COLO829 (cell line): Measurements from ENCODE around the gene NKAIN4.
"Not testable (repeated sequence)": the region's sequence is repeated elsewhere in the genome, so short reads cannot be mapped to it uniquely, and the experiment has no call there.

Experiments
- DNase-seq: peaks from one replicate; pipeline ENCODE4 v3.0.0; 2012; ENCODE audit warnings: low spot score

NKAIN4 gene

GRCh38 chr20:63257629-63258028 is 3.4 kb upstream of the NKAIN4 start:
- no peak for DNase-seq

GRCh38 chr20:63256954-63257353 is 2.7 kb upstream of the NKAIN4 start:
- no peak for DNase-seq

GRCh38 chr20:63255931-63256704 is 1.9 kb upstream of the NKAIN4 start:
- no peak for DNase-seq

GRCh38 chr20:63254606-63255384 is 532 bp upstream of the NKAIN4 start:
- no peak for DNase-seq

DNA sequence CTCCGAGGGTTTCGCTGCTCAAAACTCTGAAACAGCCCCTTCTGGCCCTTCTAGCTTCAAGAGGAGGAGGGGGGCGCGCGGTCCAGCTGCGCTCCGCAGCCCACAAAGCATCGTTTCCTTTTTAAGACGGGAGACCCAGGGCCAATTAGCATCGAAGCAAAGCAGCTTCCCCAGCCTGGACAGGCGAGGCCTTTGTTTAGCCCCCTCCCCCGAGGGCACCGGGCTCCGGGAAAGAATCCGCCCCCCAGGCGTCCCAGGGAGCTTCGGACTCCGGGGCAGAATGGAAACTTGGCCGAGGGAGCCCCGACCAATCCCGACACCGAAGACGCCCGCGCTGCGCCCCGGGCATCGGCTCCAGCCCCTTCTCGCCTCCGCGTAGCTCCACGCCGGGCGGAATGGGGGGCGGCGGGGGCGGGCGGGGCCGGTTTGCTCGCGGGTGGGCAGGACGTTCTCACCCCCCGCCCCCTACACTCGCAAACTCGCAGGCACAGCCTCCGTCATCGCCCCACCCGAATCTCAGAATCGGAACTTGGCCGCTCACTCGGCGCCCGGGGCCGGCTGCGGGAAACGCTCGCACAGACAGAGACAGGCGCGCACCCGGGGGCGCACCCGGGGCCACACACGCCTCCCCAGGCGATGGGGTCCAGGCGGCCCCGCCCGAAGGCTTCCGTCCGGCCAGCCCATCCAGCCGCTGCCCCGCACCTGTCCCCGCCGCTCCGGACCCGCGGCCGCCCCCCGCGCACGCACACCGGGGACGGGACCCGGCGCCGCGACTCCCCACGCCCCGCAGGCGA is 628 bp downstream of the NKAIN4 start:
- DNase-seq = no peak

GRCh38 chr20:63253065-63253437 is 1.2 kb downstream of the NKAIN4 start:
- no peak for DNase-seq

DNA sequence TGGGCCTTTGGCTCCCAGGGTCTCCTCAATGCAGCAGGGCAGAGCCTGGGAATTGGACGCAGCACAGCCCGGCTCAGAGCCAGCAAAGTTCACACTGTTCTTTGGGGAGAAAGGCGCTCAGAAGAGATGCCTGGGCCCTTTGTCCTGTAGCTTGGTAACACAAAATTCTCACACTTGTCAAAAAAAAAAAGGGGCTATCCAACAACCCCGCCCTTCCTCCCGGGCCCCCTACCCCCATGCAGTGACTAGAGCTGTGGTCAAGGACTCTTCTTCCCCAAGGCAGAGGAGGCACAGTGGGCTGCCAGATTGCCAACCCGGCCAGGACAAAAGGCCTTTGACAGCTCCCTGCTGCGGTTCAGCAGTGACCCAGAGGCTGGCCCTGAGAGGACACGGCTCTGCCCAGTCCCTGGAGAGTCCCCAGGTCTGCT is 2.0 kb downstream of the NKAIN4 start:
- peak; percentile 46 for DNase-seq

GRCh38 chr20:63251350-63251749 is 2.9 kb downstream of the NKAIN4 start:
- DNase-seq = not testable (repeated sequence)

DNA sequence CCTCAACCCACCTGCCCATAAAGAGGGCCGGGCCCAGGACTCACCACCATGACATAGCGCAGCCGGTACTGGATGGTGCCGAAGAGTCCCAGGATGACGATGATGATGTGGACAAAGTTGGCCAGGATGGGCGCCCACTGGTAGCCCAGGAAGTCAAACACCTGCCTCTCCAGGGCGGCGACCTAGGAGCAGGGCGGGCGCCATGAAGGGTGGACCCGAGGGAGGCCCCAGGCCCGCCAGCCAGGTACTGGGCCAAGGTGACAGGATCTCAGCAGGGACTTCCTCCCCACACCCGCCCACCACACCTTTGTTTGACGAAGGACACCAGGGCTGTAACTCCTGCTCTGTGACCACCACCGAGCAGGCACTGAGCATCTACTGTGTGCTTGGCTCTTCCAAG is 4.4 kb downstream of the NKAIN4 start:
- no peak for DNase-seq

GRCh38 chr20:63248835-63249591 is 5.2 kb downstream of the NKAIN4 start:
- DNase-seq = no peak

DNA sequence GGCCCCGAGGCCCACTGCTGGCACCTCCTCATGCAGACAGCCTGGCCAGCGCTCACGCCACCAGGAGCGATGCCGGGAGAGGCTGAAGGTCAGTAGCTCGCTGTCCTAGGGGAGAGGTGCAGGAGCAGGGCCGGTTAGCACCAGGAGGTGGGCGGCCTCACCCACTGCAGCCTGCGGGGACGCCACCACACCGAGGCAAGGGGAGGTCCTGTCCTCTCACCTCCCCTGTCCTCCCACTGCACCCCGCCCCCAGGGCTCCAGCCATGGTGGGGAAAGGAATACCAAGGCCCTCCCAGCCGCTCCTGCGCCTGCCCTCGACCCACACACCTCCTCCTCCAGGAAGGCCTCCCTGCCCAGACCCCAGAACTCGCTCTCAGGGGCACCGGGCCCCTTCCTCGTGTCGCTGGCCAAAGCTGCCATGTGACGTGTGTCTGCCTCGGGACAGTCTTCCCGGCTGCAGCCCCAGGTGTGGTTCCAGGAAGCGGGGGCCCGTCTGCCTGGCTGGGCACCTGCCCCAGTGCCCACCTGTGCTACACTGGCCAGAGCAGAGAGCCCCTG is 6.5 kb downstream of the NKAIN4 start:
- DNase-seq = no peak

DNA sequence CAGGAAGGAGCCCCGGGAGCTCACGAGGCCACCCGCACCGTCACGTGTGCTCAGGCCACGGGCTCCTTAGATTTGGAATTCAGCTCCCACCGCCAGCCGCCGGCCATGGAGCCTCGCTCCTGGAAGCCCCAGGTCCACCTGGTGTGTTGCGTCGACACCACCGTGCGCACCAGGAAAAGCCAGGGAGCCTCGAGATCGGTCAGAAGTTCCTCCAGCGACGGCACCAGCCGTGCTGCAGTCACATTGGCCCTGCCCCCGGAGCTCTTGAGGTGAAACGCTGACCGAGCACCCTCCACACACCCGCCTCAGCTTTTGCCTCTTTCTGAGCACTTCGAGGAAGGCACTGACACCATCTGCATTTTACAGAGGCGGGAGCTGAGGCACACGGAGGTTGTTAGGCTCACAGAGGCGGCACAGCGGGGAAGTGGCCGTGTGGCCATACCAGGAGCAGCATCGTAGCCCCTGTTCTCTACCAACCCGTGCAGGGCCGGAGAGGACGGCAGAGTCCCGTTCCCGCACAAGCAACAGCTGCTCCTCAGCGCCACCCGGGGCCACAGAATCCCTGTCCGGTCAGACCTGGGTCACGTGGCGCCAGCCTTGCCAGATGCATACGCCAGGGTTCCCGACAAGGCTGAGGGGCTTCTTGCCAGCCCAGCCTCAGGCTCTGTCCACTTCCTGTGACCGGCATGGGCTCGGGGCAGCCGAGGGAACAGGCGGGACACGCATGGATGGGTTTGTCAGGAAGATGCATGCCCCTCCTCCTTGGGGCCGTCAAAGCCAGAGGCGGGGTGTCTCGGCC is 7.6 kb downstream of the NKAIN4 start:
- DNase-seq = no peak

DNA sequence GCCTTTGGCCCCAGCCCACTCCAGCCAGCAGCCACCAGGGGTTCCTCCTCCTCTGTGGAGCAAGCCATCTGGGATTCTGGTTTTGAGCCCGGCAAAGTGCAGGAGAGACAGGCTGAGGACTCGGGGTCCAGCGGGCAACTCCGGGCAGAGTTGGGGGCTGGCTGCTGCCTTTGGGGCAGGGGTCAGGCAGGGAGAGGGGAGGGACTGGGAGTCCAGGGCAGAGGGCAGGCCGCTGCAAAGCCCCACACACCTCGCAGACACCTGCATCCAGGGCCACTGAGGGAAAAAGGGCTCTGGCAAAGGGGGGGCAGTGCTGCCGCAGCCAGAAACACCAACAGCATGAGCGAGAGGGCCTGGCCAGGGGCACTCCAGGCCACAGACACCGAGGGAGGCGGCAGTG is 9.8 kb downstream of the NKAIN4 start:
- DNase-seq = no peak

- no peak for DNase-seq
Observed at GRCh38 chr20:63243604-63244247, 10.5 kb downstream of the NKAIN4 start.

GRCh38 chr20:63242736-63243135 is 11.5 kb downstream of the NKAIN4 start:
- no peak for DNase-seq

DNA sequence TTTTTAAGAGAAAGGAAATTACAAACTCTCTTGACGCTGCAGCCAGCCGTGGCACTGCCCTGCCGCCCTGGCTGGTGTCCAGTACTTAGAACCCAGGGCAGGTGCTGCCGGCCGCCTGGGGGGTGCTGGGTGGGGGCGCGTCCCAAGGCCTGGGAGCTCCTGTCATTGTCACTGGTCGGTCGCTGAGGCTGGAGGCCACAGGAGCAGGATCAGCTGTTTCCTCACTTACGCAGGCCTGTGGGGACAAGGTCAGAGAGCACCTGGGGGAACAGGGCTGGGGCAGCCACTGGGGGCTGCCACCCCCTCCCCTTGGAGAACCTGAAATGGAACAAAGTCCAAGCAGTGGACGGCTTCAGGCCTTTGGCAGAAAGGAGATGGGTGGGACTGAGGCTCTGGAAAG is 13.0 kb downstream of the NKAIN4 start:
- DNase-seq = no peak

DNA sequence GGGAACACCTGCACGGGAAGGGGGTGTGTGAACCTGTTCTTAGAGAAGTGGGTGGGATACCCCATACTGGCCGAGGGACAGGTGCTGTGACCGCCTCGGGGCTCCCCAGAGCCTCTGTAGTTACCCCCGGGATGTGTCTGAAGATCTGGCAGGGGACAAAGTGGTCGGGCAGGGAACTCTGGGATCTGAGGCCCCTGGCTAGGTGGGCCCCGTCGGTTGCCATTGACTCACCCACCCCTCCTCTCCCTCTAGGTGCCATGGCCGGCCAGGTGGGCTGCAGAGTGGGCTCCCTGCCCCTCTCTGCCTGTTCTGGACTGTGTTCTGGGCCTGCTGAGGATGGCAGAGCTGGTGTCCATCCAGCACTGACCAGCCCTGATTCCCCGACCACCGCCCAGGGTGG is 14.3 kb downstream of the NKAIN4 start:
- DNase-seq = no peak

DNA sequence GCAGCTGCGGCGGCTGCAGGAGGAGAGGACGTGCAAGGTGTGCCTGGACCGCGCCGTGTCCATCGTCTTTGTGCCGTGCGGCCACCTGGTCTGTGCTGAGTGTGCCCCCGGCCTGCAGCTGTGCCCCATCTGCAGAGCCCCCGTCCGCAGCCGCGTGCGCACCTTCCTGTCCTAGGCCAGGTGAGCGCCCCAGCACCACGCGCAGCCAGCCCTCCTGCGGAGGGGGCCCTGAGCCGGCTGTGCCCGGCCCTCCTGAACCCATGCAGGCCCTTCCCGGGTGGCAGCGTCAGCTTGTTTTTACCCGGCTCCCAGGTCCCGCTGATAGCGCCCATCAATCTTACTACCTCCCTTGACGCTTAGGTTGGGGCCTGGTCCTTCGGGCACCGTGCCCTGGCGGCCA is 14.8 kb downstream of the NKAIN4 start:
- DNase-seq = no peak

DNA sequence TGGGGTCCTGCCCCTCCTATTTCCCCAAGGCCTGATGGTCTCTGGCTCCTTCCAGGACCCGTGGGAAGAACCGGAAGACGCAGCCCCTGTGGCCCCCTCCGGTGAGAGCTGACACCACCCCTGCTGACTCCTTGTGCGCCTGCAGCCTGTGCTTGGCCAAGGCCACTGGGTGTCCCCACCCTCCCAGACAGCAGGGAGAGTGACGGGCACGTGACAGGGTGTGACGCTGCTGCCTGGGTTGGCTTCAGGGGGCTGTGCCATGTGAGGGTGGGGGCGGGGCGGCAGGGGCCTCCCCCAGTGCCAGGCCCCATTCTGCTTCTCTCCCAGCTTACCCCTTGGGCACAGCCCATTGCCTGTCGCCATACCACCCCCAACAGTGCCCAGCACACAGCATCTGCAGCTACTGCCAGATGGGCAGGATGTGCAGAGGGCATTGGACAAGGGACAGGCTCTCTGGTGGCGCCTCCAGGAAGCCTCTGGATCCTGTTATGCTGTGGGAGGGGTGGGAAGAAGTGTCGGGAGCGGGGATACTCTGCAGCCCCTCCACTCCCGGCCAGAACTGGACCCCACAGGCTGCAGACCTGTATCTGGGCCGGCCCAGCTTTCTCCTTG is 15.6 kb downstream of the NKAIN4 start:
- DNase-seq = no peak

- no peak for DNase-seq
Observed at GRCh38 chr20:63238031-63238430, 16.2 kb downstream of the NKAIN4 start.
